ENCODE results near the gene MAGI2. TPM values are rescaled to one million over a fixed set of nuclear protein-coding genes. Genes with fewer than 3 reads are reported as not detected.

MAGI2 gene
- total RNA-seq, 4 donors from 2014 or later = 7.8 to 44.7 (median 21.1) TPM

- 77 to 81% methylated on average over 6 of the region's 6 CpGs for WGBS, 2 donors (ENCODE audit: low coverage in 1 of 2)
- Histone ChIP-seq H3K4me1 (no peaks in the 10 kb centered on the region), H3K36me3 (no peaks in the 10 kb centered on the region), H3K4me3 (no peak overlapping the region), H3K27ac (no peak overlapping the region), H3K27me3 (no peaks in the 10 kb centered on the region), H3K9me3 (no peaks in the 10 kb centered on the region)
- no peak for TF ChIP-seq POLR2AphosphoS5 (IDR thresholded peaks at IDR 0.05)
- no peak for TF ChIP-seq CTCF (IDR thresholded peaks at IDR 0.05)
- no peak for TF ChIP-seq EP300 (IDR thresholded peaks at IDR 0.05)
- TF ChIP-seq POLR2A (IDR thresholded peaks at IDR 0.05) = no peak
- no peak for ATAC-seq
These were observed 774.2 kb downstream of the MAGI2 start for GRCh38 chr7:78679112-78679876.

GRCh38 chr7:78677391-78677790 lies 776.1 kb downstream of the MAGI2 start:
- Histone ChIP-seq H3K4me3 (no peak overlapping the region), H3K36me3 (no peaks in the 10 kb centered on the region), H3K4me1 (no peaks in the 10 kb centered on the region), H3K27ac (no peak overlapping the region), H3K27me3 (no peaks in the 10 kb centered on the region), H3K9me3 (no peaks in the 10 kb centered on the region)
- WGBS, 2 donors (ENCODE audit: low coverage in 1 of 2) = 60 to 84% methylated on average over 1 to 2 of the region's 2 CpGs
- ATAC-seq = no peak
- TF ChIP-seq POLR2AphosphoS5 (IDR thresholded peaks at IDR 0.05) (no peak), POLR2A (IDR thresholded peaks at IDR 0.05) (no peak), EP300 (IDR thresholded peaks at IDR 0.05) (no peak)

GRCh38 chr7:78675511-78675910 lies 778.0 kb downstream of the MAGI2 start:
- WGBS, 2 donors (ENCODE audit: low coverage in 1 of 2) = 77 to 91% methylated on average over 3 of the region's 3 CpGs
- TF ChIP-seq POLR2AphosphoS5 (IDR thresholded peaks at IDR 0.05) (no peak), POLR2A (IDR thresholded peaks at IDR 0.05) (no peak), EP300 (IDR thresholded peaks at IDR 0.05) (no peak), CTCF (IDR thresholded peaks at IDR 0.05) (no peak)

GRCh38 chr7:78673272-78673671 lies 780.2 kb downstream of the MAGI2 start:
- no peaks in the 10 kb centered on the region for H3K4me1 ChIP-seq
- no peak for ATAC-seq
- no peaks in the 10 kb centered on the region for H3K36me3 ChIP-seq
- TF ChIP-seq EP300 (IDR thresholded peaks at IDR 0.05) = no peak
- no peak for TF ChIP-seq POLR2AphosphoS5 (IDR thresholded peaks at IDR 0.05)
- TF ChIP-seq POLR2A (IDR thresholded peaks at IDR 0.05) = no peak
- no peak for TF ChIP-seq CTCF (IDR thresholded peaks at IDR 0.05)
- H3K9me3 ChIP-seq = no peaks in the 10 kb centered on the region
- H3K27ac ChIP-seq = no peak overlapping the region
- H3K27me3 ChIP-seq = no peaks in the 10 kb centered on the region
- no peak overlapping the region for H3K4me3 ChIP-seq

More at GRCh38 chr7:78675511-78675910, 778.0 kb downstream of the MAGI2 start:
- H3K36me3 ChIP-seq = no peaks in the 10 kb centered on the region
- ATAC-seq = no peak
- no peak overlapping the region for H3K4me3 ChIP-seq
- H3K4me1 ChIP-seq = no peaks in the 10 kb centered on the region
- no peaks in the 10 kb centered on the region for H3K27me3 ChIP-seq
- H3K27ac ChIP-seq = no peak overlapping the region
- no peaks in the 10 kb centered on the region for H3K9me3 ChIP-seq

GRCh38 chr7:78662939-78663338 lies 790.5 kb downstream of the MAGI2 start:
- H3K27me3 ChIP-seq = no peaks in the 10 kb centered on the region
- no peak for ATAC-seq
- no peak overlapping the region for H3K27ac ChIP-seq
- no peaks in the 10 kb centered on the region for H3K4me1 ChIP-seq
- H3K4me3 ChIP-seq = no peak overlapping the region
- no peaks in the 10 kb centered on the region for H3K36me3 ChIP-seq
- TF ChIP-seq CTCF (IDR thresholded peaks at IDR 0.05) = no peak
- TF ChIP-seq EP300 (IDR thresholded peaks at IDR 0.05) = no peak
- TF ChIP-seq POLR2A (IDR thresholded peaks at IDR 0.05) = no peak
- TF ChIP-seq POLR2AphosphoS5 (IDR thresholded peaks at IDR 0.05) = no peak
- 60 to 61% methylated on average over 2 to 3 of the region's 4 CpGs for WGBS, 2 donors (ENCODE audit: low coverage in 1 of 2)
- no peaks in the 10 kb centered on the region for H3K9me3 ChIP-seq
